ENCODE measurements around the gene BIRC3.
"Not testable (repeated sequence)": the region's sequence is repeated elsewhere in the genome, so short reads cannot be mapped to it uniquely, and the experiment has no call there.

The BIRC3 gene

GRCh38 chr11:102325088-102325487, 7.8 kb downstream of the BIRC3 start:
- no peak for DNase-seq (ENCODE audit: low read depth in 2 of 2)

GRCh38 chr11:102328748-102329147, 11.5 kb downstream of the BIRC3 start:
- no peak for DNase-seq (ENCODE audit: low read depth in 2 of 2)

- no peak for DNase-seq (ENCODE audit: low read depth in 2 of 2)
These were observed 12.9 kb downstream of the BIRC3 start for GRCh38 chr11:102330231-102330630.

- no peak for DNase-seq (ENCODE audit: low read depth in 2 of 2)
These were observed 14.1 kb downstream of the BIRC3 start for GRCh38 chr11:102331341-102331740.

GRCh38 chr11:102332611-102332994, 15.3 kb downstream of the BIRC3 start:
- no peak for DNase-seq (ENCODE audit: low read depth in 2 of 2)

GRCh38 chr11:102338479-102339010, 21.3 kb downstream of the BIRC3 start:
- DNase-seq (ENCODE audit: low read depth in 2 of 2): no peak

- not testable (repeated sequence) for DNase-seq (ENCODE audit: low read depth in 2 of 2)
These were observed 24.0 kb downstream of the BIRC3 start for GRCh38 chr11:102341311-102341710.

- peak; percentile 49 to 70 for DNase-seq (ENCODE audit: low read depth in 2 of 2)
These were observed 24.6 kb downstream of the BIRC3 start for GRCh38 chr11:102341844-102342318.

GRCh38 chr11:102343809-102344208, 26.5 kb downstream of the BIRC3 start:
- no peak for DNase-seq (ENCODE audit: low read depth in 2 of 2)

GRCh38 chr11:102345904-102346303, 28.6 kb downstream of the BIRC3 start:
- DNase-seq (ENCODE audit: low read depth in 2 of 2): no peak

GRCh38 chr11:102346456-102346747, 29.1 kb downstream of the BIRC3 start:
- no peak for DNase-seq (ENCODE audit: low read depth in 2 of 2)

- DNase-seq (ENCODE audit: low read depth in 2 of 2): peak; percentile 90 to 95
These were observed 29.6 kb downstream of the BIRC3 start, which contains the start of gene BIRC2 for GRCh38 chr11:102346748-102347461. Gene BIRC2, plus strand, starts transcription at chr11:102347214. Its CDS starts 2,641 bp downstream, at chr11:102349855.

- DNase-seq (ENCODE audit: low read depth in 2 of 2): no peak
These were observed 30.4 kb downstream of the BIRC3 start for GRCh38 chr11:102347462-102348370.

- DNase-seq (ENCODE audit: low read depth in 2 of 2): no peak
These were observed 39.8 kb downstream of the BIRC3 start for GRCh38 chr11:102357116-102357515.

- DNase-seq (ENCODE audit: low read depth in 2 of 2): no peak
These were observed 42.1 kb downstream of the BIRC3 start for GRCh38 chr11:102359372-102359771.

GRCh38 chr11:102360681-102361080, 43.4 kb downstream of the BIRC3 start:
- no peak for DNase-seq (ENCODE audit: low read depth in 2 of 2)

GRCh38 chr11:102361086-102362031, 44.1 kb downstream of the BIRC3 start:
- no peak for DNase-seq (ENCODE audit: low read depth in 2 of 2)

GRCh38 chr11:102364991-102365390, 47.7 kb downstream of the BIRC3 start:
- DNase-seq (ENCODE audit: low read depth in 2 of 2): no peak

- no peak for DNase-seq (ENCODE audit: low read depth in 2 of 2)
These were observed 50.1 kb downstream of the BIRC3 start for GRCh38 chr11:102367364-102367763.

GRCh38 chr11:102368472-102368871, 51.2 kb downstream of the BIRC3 start:
- no peak for DNase-seq (ENCODE audit: low read depth in 2 of 2)

GRCh38 chr11:102374633-102375424, 57.5 kb downstream of the BIRC3 start:
- DNase-seq (ENCODE audit: low read depth in 2 of 2): not testable (repeated sequence)
